ENCODE results near the gene LZTR1.

Gene LZTR1

GRCh38 chr22:21015466-21016006, 33.4 kb downstream of the LZTR1 start:
- DNase-seq (ENCODE audit: low read depth), result no peak

GRCh38 chr22:21016644-21017420, 34.7 kb downstream of the LZTR1 start:
- no peak for DNase-seq (ENCODE audit: low read depth)

- DNase-seq (ENCODE audit: low read depth), result no peak
Measured at GRCh38 chr22:21018314-21018713, 36.2 kb downstream of the LZTR1 start.

GRCh38 chr22:21020802-21021429, 38.8 kb downstream of the LZTR1 start:
- no peak for DNase-seq (ENCODE audit: low read depth)

- no peak for DNase-seq (ENCODE audit: low read depth)
Measured at GRCh38 chr22:21022507-21022906, 40.4 kb downstream of the LZTR1 start.

- no peak for DNase-seq (ENCODE audit: low read depth)
Measured at GRCh38 chr22:21022955-21023614, 41.0 kb downstream of the LZTR1 start.

- no peak for DNase-seq (ENCODE audit: low read depth)
Measured at GRCh38 chr22:21025266-21025665, 43.2 kb downstream of the LZTR1 start.

GRCh38 chr22:21025763-21026755, 44.0 kb downstream of the LZTR1 start:
- DNase-seq (ENCODE audit: low read depth), result no peak

- no peak for DNase-seq (ENCODE audit: low read depth)
Measured at GRCh38 chr22:21026783-21027692, 44.9 kb downstream of the LZTR1 start.

- DNase-seq (ENCODE audit: low read depth), result no peak
Measured at GRCh38 chr22:21028277-21029251, 46.5 kb downstream of the LZTR1 start.

- DNase-seq (ENCODE audit: low read depth), result no peak
Measured at GRCh38 chr22:21029486-21030025, 47.5 kb downstream of the LZTR1 start.

GRCh38 chr22:21030032-21030431, 47.9 kb downstream of the LZTR1 start:
- no peak for DNase-seq (ENCODE audit: low read depth)

- no peak for DNase-seq (ENCODE audit: low read depth)
Measured at GRCh38 chr22:21030621-21031544, 48.8 kb downstream of the LZTR1 start.

- DNase-seq (ENCODE audit: low read depth), result no peak
Measured at GRCh38 chr22:21031545-21032036, 49.5 kb downstream of the LZTR1 start.

GRCh38 chr22:21032037-21032867, 50.2 kb downstream of the LZTR1 start, which contains the start of gene SLC7A4:
SLC7A4 (minus strand) TSS chr22:21032561; CDS start chr22:21031812, 749 bp downstream.
- DNase-seq (ENCODE audit: low read depth), result no peak

- no peak for DNase-seq (ENCODE audit: low read depth)
Measured at GRCh38 chr22:21032868-21033688, 51.0 kb downstream of the LZTR1 start.
